Esophagus muscularis mucosa (tissue), 4 donors: ENCODE measurements around the gene TAAR2.

Source experiments
- CTCF ChIP-seq, 3 experiments: fragments of 200-600 bp in 2 of 3; fragments of 450-650 bp in 1 of 3; sonication (generic) in 2 of 3; IDR thresholded peaks; one replicate each; pipeline ENCODE4 v1.5.1; 2017 to 2019; ENCODE audit warnings: antibody characterized with exemption in 3 of 3, mild to moderate bottlenecking in 2 of 3, moderate library complexity in 1 of 3
- EP300 ChIP-seq: sonication (generic); formaldehyde crosslinking; IDR thresholded peaks from one replicate; pipeline ENCODE4 v1.6.1; 2017; ENCODE audit warnings: antibody characterized with exemption
- POLR2A ChIP-seq: fragments of 450-650 bp; IDR thresholded peaks from one replicate; pipeline ENCODE4 v1.6.1; 2017; ENCODE audit warnings: antibody characterized with exemption, moderate library complexity, mild to moderate bottlenecking, low read depth
- POLR2AphosphoS5 ChIP-seq, 2 donors: sonication (generic); formaldehyde crosslinking; IDR thresholded peaks; one replicate each; pipeline ENCODE4 v1.6.1; 2017; ENCODE audit warnings: antibody characterized with exemption in 2 of 2

DNA sequence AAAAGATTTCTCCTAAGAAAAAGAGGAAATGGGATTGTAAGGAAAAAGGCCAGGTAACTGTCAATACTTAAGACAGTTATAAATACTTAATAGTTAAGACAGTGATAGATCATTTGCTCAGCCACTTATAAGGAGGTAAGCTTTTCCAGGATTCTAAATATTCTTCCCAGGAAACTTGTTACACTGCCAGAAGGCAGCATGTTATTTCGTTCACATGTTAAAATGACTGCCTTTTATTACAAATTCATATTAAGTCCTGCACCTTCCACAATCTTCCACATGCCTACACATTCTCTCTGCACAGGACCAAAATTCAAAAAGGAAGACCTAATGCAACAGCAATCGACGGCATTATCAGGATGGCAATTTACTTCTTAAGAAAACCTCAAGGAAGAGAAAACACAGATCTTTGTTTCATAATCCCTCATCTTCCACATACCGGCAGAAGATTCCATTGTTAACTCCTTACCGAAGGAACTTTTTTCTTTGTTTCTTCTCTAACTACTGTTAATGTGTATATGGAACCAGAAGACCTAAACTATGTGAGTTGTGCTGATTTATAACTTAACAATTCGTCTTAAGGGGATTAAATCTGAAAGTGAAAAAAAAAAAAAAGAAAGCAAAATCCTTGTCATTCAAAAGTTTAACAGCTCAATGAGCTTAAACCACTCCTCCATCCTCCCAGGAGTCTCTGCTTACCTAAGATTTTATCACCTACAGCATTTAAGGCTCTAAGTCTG, 799 bp downstream of the TAAR2 start:
- no peak for TF ChIP-seq POLR2A
- TF ChIP-seq EP300 = no peak
- no peak for TF ChIP-seq POLR2AphosphoS5 (IDR thresholded peaks at IDR 0.05)
- no peak for TF ChIP-seq CTCF (IDR thresholded peaks at IDR 0.05)
